GM21390 (cell line): ENCODE data around the gene MAD1L1.
"Not testable (repeated sequence)": the region's sequence is repeated elsewhere in the genome, so short reads cannot be mapped to it uniquely, and the experiment has no call there.

ENCODE experiments used
- ATAC-seq: cut with Tn5 transposase; IDR thresholded peaks from one replicate; pipeline ENCODE4 v1.9.1; 2021; ENCODE audit not compliant: unreplicated experiment

Gene MAD1L1

GRCh38 chr7:1894313-1894900, 338.3 kb downstream of the MAD1L1 start:
- no peak for ATAC-seq

GRCh38 chr7:1893451-1893850, 339.3 kb downstream of the MAD1L1 start:
- ATAC-seq: no peak

GRCh38 chr7:1893036-1893435, 339.7 kb downstream of the MAD1L1 start:
- ATAC-seq: no peak

GRCh38 chr7:1892011-1892965, 340.5 kb downstream of the MAD1L1 start:
- ATAC-seq: no peak

- no peak for ATAC-seq
These were observed 342.2 kb downstream of the MAD1L1 start for GRCh38 chr7:1890289-1891235.

- ATAC-seq: no peak
These were observed 343.1 kb downstream of the MAD1L1 start for GRCh38 chr7:1889556-1890181.

- no peak for ATAC-seq
These were observed 343.7 kb downstream of the MAD1L1 start for GRCh38 chr7:1889091-1889490.

- no peak for ATAC-seq
These were observed 344.3 kb downstream of the MAD1L1 start for GRCh38 chr7:1888425-1888824.

GRCh38 chr7:1887251-1887650, 345.5 kb downstream of the MAD1L1 start:
- no peak for ATAC-seq

- no peak for ATAC-seq
These were observed 346.2 kb downstream of the MAD1L1 start for GRCh38 chr7:1886361-1887064.

- ATAC-seq: no peak
These were observed 347.1 kb downstream of the MAD1L1 start for GRCh38 chr7:1885465-1886226.

- ATAC-seq: no peak
These were observed 348.0 kb downstream of the MAD1L1 start for GRCh38 chr7:1884583-1885350.

- ATAC-seq: no peak
These were observed 348.7 kb downstream of the MAD1L1 start for GRCh38 chr7:1883834-1884582.

GRCh38 chr7:1883031-1883761, 349.5 kb downstream of the MAD1L1 start:
- no peak for ATAC-seq

GRCh38 chr7:1882451-1882850, 350.3 kb downstream of the MAD1L1 start:
- no peak for ATAC-seq

- no peak for ATAC-seq
These were observed 350.8 kb downstream of the MAD1L1 start for GRCh38 chr7:1881946-1882345.

- not testable (repeated sequence) for ATAC-seq
These were observed 356.1 kb downstream of the MAD1L1 start for GRCh38 chr7:1876641-1877040.
